GM19238 (cell line): ENCODE results near the gene ADARB2.

Experiments used
- DNase-seq: peaks from one replicate; pipeline ENCODE4 v3.0.0; 2011; ENCODE audit warnings: low spot score; ENCODE audit not compliant: insufficient read length

ADARB2 gene

DNA sequence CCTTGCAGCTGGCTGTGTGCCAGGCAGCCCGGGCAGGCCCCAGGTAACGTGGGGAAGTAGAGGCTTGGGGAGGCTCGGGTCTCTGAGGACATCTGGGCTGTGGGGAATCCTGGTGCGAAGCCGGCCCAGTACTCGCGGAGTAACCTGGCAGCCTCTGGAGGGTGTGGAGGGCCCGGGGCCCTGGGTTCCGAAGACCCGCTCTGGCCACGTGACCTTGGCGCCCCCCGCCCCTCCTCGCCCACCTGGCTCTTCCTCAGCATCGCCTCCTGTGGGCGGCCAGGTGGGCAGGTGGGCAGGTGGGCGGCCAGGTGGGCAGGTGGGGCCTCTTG is 538.0 kb downstream of the ADARB2 start:
- DNase-seq = no peak

DNA sequence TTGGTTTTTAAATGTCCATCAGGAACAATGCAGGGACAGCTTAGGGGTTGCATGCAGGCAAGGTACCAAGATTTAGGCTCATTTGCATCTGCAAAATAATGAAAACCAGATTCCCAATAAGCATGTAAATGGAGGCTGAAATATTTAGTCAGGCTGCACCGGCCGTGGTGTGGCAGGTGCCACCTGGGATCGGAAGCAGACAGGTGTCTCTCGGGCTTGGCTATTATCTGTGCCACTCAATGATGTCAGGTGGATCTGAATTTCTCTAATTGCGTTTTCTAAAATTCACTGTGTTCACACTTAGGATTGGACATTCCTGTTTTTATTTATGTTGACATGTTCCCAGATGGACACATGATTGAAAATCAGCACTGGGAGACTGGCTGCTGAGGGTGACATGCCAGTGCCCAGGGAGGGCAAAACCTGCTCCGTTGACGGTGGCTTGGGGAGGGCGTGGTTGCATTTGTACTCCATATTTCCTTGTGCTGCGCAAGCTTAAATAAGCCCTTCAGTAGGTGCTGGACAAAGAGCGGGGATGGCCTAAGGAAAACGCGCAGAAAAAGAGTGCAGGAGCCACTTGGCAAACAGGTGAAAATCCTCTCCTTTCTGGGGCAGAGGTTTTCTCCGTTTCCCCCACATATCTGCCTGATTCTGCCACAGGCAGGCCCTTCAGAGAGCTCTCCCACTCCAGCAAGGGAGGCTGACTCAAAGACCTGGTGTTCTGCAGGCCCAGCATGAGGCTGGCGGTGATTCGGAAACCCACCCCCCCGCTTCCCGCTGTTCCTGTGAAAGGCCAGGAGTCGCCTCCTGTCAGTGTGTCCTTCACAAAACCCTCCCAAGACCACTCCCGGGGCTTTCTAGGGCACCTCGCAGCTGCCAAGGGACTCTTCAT is 538.6 kb downstream of the ADARB2 start:
- no peak for DNase-seq

DNA sequence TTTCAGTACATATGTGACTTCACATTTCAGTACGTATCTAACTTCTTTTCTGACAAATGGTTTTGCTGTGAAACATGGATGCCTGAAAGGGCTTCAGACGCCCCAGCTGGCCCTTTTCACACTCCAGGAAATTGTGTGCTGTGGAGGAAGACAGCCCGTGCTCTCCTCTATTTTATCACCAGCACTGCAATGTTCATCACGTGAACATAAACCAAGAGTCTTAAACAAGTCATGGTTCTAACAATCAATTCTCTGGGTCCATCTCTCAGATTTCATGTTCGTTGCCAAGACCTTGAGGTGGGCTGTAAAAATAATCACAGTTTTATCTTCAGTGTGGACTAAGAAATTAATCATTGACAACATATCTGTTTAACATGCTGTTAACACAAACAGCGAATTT is 539.9 kb downstream of the ADARB2 start:
- no peak for DNase-seq

DNA sequence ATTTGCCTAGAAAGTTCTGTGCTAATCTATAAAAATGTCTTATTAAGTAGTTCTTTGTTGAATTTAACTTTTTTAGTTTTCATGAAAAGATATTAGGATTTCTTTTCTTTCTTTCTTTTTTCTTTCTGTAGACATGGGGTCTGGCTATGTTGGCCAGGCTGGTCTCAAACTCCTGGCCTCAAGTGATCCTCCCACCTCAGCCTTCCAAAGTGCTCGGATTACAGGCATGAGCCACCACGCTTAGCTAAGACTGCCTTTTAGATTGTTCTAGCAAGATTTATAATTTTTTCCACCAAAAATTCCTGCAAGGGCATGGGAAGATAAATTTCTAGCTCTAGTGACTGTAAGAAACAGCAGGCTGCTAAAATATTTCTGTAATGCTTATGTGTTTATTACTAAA is 540.7 kb downstream of the ADARB2 start:
- DNase-seq = no peak

DNA sequence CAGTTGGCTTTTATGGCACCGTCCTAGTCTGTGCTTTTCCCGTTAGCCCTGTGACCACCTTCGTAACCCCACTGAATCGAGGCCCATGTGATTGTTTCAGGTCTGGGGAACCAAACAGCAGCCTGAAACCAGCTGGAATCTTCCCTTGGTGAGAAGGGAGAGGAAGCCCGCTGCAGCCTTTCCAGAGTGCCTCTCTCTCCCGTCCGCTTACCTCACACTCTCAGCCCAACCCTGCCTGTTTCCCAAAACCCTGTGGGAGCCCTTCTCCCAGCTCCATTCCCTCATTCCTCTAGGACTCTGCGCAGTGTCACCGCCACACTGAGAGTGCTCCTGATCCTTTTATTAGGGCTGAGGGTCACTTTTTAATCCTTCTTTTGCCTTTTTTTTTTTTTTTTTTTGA is 541.5 kb downstream of the ADARB2 start:
- DNase-seq = no peak

DNA sequence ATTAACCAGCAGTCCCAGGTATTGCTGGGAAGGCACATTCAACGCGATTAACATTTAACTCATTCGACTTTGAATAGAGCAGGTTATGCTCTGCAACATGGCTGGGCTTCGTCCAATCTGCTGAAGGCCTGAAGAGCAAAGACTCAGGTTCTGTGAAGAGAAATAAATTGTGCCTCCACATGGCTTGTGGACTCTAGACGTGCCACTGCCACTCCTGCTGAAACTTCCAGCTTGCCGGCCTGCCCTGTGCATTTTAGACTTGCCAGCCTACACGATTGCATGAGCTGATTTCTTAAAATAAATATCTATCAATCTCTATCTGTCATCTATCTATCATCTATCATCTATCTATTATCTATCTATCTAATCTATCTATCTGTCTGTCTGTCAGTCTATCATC is 543.2 kb downstream of the ADARB2 start:
- DNase-seq = no peak

DNA sequence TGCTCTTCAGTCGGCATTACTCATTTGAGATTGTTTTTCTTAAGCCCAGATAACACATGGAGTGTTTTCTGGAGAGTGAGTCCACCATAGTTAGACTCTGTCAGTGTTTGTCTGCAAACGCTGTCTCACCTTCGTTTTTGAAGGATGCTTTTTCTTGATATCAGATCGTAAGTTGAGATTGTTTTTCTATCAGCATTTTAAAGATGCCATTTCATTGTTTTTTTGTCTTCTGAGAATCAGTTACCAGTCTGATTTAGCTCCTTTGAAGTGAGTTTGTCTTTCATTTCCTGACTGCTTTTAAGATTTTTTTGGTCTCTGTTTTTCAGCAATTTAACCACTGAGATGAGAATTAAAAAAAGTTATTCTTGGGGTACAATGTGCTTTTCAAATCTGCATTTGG is 543.8 kb downstream of the ADARB2 start:
- DNase-seq = no peak

DNA sequence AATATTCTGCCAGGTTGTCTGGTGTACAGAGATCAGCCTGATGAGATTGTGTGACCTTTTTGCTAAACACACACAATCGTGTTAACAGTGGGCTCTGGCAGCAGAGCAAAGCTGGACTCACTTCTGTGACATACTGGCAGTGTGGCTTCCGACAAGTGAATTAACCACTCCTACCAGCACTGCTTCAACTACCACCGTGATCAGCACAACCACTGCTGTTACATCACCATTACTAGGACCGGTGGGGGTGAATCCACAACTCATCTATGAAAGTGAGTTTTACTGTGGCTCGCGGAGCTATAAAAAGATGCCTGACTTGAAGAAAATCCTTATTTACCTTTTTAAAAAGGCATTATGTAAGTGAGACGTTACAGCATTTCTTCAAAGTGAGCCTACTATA is 545.6 kb downstream of the ADARB2 start:
- no peak for DNase-seq

DNA sequence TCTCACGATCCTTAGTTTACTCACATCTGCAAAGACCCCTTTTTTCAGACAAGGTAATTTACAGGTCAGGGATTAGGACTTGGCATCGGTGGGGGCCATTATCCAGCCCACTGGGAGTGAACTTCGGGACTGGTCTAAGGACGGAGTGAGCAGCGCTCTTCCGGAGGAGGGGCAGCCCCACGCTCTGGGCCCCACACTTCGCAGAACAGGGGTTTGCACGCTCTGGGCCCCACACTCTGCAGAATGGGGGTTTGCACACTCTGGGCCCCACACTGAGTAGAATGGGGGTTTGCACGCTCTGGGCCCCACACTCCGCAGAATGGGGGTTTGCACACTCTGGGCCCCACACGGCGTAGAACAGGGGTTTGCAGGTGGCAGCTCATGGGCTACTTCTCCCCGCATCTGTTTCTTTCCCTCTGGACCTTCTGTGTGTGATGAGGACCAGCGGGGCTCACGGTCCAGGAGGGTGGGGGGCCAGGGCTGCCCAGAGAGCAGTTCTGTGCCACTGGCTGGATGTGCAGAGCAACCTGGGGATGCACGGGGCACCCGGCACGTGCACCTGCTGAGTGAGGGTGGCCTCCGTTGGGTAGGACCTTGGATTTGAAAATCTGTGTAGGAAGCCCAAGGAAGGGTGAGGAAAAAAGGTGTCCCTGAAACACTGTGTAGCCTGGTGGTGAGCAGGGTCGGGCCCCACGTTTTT is 546.4 kb downstream of the ADARB2 start:
- DNase-seq = no peak

DNA sequence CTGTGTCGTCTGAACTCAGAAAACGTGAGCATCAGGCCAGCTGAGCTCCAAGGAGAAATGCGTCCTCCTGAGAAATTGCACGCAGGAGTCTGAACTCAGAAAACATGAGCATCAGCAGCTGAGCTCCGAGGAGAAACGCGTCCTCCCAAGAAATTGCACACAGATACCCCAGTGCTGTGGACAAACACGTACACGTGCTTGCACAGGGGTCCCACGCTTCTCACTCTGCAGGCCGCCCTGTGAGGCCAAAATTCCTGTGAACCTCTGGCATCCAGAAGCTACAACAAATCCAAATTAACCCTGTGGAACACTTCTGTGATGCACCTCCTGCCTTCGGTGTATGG is 547.3 kb downstream of the ADARB2 start:
- DNase-seq = no peak

DNA sequence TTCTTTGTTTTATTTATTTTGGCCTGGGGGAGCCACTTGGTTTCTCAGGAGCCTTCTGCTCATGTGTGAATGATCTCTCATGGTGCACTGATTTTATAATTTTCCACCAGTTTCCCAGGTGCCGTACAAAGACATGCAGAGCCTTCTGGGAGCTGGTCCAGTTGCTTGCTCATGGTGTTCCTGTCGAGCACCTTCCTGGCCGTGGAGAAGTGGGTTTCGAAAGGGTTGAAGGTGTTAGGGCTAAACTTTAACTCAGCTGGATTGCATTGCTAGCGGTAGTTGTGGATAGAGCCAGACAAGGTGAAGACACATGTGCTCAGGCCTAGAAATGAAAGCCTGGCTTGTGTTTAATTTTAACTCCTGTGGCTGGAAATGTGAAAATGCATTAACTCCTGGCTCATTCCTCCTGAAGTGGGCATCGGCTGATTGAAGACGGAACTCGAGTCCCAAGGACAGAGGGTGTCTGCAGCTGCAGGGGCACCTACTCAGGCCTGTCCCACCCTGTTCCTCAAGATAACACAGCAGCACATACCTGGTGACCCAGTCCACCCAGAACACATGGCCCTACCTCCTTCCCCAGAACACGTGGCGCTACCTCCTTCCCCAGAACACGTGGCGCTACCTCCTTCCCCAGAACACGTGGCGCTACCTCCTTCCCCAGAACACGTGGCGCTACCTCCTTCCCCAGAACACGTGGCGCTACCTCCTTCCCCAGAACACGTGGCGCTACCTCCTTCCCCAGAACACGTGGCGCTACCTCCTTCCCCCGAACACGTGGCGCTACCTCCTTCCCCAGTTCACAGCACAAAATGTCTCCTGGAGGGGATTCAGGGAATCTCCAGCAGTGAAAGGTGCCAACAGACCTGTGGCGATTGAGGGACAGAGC is 547.9 kb downstream of the ADARB2 start:
- DNase-seq = no peak

DNA sequence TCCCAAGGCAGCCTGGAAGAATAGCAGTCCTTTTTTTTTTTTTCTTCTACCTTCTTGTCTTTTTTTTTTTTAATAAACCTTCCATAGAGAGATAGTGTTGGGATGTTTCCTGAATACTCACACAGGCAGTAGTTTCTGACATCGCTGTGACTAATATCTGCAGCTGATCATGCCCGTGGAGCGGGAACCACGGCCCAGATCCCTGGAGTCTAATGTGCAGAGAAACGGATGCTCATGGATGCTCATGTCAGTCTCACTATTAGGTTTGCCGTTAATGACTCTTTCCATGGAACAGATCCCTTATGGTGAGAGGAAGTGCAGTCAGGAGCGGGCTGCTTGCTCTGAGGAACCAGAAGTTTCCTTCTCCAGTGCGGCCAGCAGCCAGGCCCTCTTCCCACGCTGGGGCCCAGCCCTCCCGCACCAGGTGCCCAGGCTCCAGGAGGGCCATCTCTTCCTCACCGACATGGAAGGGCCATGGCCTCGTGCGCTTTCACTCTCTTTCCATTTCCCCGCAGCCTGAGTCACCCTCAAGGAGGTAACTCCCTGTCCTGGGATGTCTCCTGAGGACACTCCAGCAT is 548.7 kb downstream of the ADARB2 start:
- no peak for DNase-seq

DNA sequence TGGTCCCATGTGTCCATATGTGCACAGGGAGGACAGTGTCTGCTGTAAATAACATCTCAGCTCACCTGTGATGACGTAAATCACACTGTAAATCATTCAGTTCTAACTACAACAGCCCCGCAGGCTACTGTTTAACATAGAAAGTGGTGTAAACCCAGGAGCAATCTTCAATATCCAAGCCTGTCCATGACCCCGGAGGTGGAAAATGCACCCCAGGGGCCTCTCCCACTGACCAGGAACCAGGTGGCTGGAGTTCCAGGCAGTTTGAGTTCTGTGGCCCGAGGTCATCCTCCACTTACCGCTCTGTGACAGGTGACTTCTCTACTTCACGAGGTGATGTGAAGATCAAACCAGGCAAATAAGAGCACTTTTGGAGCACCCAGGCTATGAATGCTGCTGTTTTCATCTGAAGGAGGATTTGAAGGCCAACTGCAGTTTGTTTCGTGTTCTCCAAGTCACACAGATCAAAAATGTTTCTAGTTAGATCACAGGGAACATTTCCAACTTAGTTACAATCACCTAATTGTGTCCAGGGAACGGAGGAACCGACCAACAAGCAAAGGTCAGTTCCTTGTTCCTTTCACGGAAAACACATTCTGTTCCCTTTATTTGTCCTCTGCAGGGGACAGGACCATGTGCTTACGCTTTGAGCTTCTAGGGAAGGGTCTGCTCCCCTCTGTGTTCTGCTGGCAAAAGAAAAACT is 549.3 kb downstream of the ADARB2 start:
- no peak for DNase-seq

DNA sequence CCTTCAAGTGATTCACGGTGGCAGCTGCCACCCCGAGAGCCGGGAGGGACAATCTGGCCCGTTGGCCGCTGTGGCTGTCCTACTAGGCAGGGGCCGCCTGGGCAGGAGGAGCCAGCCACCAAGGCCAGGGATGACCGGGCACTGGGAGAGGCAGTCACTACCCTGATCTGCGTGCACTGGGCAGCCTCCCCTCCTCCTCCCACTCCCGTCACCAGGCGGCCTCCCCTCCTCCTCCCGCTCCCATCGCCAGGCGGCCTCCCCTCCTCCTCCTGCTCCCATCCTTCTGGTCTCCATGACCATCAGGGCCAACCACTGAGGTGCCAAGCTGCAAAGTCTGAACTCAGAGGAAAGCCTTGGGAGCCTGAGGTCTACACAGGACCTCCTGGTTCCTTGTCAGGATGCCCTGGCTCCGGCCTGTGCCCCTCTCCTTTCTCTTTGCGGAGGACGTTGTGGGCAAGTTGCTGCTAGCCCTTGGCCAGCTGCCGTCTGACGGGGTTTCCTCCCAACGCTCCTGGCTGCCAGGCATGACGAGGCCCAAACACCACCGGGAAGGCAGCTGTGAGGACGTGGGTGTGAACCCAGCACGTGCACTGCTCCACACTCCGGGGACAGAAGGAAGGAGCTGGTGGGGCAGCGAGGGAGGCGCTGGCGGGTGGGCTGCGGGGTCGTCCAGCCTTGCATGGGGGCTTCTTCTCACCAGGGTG is 550.0 kb downstream of the ADARB2 start:
- no peak for DNase-seq

DNA sequence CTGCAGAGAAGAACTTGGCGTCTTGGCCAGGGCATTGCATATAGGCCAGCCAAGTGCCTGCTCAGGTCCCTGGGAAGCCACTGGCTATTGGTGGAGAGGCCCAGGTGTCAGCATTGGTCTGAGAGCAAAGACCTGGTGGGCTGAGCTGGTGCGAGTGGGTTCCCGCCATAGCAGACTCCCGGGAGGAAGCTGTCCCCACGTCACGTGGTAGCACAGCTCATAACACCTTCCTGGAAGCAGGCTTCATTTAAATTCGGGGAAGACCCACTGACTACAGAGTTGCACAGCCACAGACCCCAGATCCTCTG is 550.7 kb downstream of the ADARB2 start:
- DNase-seq = no peak

DNA sequence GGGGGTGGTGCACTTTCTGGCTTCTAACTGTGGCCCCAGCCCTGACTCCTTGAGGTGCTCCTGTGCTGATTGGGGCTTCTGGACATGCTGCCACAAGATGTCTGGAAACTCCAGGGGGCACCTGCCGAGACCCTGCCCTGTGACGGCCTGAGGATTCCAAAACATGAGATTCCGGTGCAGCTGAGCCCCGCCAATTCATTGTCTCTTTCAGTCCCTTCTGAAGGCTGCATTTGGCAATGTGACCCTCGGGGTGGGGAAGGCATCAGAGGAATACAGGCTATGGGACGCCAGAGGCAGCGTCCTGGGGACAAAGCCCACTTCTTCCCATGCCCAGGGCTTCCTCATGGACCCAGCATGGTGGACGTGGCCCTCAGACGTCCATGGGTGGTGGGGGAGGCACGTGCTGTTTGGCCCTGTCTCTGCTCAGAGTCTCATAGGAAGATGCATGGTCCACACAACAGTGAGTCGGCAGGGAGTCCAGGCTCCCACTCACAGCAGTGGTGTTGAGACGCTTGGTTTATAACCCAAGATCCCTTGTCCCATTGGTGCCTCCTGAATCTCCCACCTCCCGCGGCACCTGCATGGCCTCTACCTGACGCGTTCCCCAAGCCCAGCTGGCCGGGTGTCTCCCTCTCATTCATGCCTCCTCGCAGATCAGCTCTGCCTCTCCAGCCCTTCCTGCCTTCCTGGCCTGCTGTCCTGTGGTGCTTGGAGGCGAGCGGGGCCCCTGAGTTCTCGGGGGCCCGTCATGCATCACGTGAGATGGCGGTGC is 551.2 kb downstream of the ADARB2 start:
- no peak for DNase-seq

DNA sequence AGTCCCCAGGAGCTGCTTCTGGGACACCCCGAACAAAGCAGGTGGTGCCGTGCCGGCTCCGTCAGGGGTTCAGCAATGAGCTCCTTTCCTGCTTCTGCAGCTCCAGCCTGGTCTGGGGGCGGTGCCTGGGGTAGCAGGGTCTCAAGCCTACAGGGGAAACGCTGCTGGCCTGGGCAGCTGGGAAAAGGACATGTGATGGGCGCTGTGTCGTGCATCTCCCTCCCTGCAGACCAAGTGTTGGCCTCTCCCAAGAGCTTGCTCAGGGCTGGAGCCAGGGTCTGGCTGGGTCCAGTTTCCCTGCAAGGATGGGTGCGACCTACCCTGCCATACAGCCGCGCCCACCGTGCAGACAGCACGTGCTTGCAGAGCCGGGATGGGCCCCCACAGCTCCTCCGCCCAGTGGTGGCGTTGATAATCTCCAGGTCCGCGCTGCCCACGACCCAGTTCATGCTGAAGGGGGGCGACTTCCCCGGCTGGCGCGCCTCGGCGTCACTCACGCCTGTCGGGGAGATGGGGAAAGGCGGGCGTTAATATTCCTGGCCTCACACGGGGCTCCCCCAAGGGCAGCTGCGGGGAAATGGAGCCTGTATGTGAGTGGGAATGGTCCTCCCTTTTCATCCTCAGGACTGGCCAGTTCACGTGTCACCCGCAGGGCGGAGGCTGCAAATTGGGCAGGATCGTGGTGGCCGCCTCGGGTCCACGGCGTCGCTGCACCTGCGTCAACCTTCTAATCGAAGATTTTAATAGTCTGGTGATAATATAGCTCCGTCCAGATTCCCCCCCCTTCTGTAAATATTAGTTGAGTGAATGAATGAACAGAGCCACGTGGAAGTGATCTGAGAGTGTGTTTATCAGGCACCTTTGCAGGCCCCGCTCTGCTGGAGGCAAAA is 552.5 kb downstream of the ADARB2 start:
- DNase-seq = no peak

DNA sequence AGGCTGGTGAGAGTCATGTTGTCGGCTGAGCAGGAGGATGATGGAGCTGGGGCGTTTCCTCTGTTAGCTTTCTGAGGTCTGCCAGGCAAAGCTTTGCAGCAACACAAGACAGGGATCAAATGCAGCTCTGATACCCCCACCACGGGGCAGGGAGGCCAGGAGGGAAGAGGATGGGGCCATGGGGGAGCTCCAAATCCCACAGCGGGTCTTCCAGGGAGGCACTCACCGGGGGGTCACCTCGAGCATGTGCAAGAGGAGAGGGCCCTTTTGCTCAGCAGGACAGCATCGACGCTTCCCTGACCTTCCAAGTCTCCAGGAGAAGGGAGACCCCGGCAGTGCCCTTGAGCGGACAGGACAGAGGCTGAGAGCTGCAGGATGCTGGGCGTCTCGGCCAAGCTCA is 553.6 kb downstream of the ADARB2 start:
- no peak for DNase-seq

DNA sequence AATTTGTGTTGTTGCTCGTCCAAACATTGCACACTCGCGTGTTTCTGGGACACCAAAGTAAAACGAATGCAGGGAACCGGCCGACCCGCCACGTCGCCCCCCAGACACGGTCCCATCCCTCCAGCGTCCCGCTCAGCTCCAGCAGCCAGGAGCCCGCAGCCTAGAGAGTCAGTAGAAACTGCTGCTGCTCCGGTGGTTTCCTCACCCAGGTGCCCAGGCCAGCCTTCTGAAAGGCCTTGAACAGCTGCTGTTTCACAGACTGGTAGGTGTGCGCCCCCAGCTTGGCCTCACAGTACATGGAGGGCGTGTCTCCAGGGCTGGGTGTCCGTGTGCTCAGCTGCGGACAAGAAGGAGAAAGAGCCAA is 554.3 kb downstream of the ADARB2 start:
- no peak for DNase-seq
